Sigmoid colon (tissue), 7 donors: ENCODE results near the gene ALG3. TPM values are rescaled to one million over a fixed set of nuclear protein-coding genes. Genes with fewer than 3 reads are reported as not detected.
"Not testable (repeated sequence)": the region's sequence is repeated elsewhere in the genome, so short reads cannot be mapped to it uniquely, and the experiment has no call there.

Experiments used
- DNase-seq: peaks from one replicate; pipeline ENCODE4 v3.0.0-alpha.2; 2019
- H3K27ac ChIP-seq, 4 donors: fragments of 200-600 bp; sonication (generic); one replicate each; pipeline ENCODE4 v1.5.1; 2016 to 2019; ENCODE audit warnings: mild to moderate bottlenecking in 1 of 4
- H3K27me3 ChIP-seq, 3 donors: fragments of 200-600 bp; sonication (generic); one replicate each; pipeline ENCODE4 v1.5.1; 2019; ENCODE audit warnings: mild to moderate bottlenecking in 1 of 3
- H3K36me3 ChIP-seq, 4 donors: fragments of 200-600 bp; sonication (generic); one replicate each; pipeline ENCODE4 v1.5.1; 2016 to 2019
- H3K4me1 ChIP-seq, 4 donors: fragments of 200-600 bp; sonication (generic); one replicate each; pipeline ENCODE4 v1.5.1; 2017 to 2019
- H3K4me3 ChIP-seq, 4 donors: fragments of 200-600 bp; sonication (generic); one replicate each; pipeline ENCODE4 v1.5.1; 2017 to 2019; ENCODE audit warnings: mild to moderate bottlenecking in 2 of 4, moderate library complexity in 1 of 4
- H3K9me3 ChIP-seq, 4 donors: fragments of 200-600 bp in 3 of 4; sonication (generic) in 3 of 4; one replicate each; pipeline versions ENCODE4 v1.5.1 to v1.6.1; 2013 to 2019
- EP300 ChIP-seq, 4 donors: sonication (generic); formaldehyde crosslinking; IDR thresholded peaks; one replicate each; pipeline ENCODE4 v1.6.1; 2017; ENCODE audit warnings: antibody characterized with exemption in 4 of 4
- POLR2A ChIP-seq, 2 donors: fragments of 450-650 bp; IDR thresholded peaks; one replicate each; pipeline ENCODE4 v1.6.1; 2016; ENCODE audit warnings: antibody characterized with exemption in 2 of 2, mild to moderate bottlenecking in 2 of 2, moderate library complexity in 2 of 2
- POLR2AphosphoS5 ChIP-seq, 4 donors: sonication (generic); formaldehyde crosslinking; IDR thresholded peaks; one replicate each; pipeline ENCODE4 v1.6.1; 2017; ENCODE audit warnings: antibody characterized with exemption in 4 of 4
- WGBS, 2 donors: extraction: QIAGEN DNeasy Blood & Tissue Kit; methylation state at CpG; one replicate each; pipeline ENCODE4 v1.1.7; 2013; 5-methylcytosine and 5-hydroxymethylcytosine counted together
- intact Hi-C: fragments of 100-400 bp; cut with DNase I; formaldehyde crosslinking; loops from one replicate; pipeline ENCODE4 v1.15.1; 2023
- polyA plus RNA-seq, 3 donors: library from polyadenylated mRNA; stranded (reverse); fragments of 200-250 nt; gene quantifications; one replicate each; pipeline ENCODE4 v1.2.3, GENCODE V29; 2013
- total RNA-seq, 4 donors: library from RNA; depleted of rRNA; stranded (reverse); fragments of >200 nt; gene quantifications; one replicate each; pipeline ENCODE4 v1.1.0, GENCODE V29; 2016
- TF ChIP-seq, protein P1 (sequence below), 4 experiments: fragments of 450-650 bp in 3 of 4; fragments of 200-600 bp in 1 of 4; IDR thresholded peaks; one replicate each; pipeline ENCODE4 v1.5.1; 2016 to 2019; ENCODE audit warnings: antibody characterized with exemption in 4 of 4, mild to moderate bottlenecking in 3 of 4, moderate library complexity in 2 of 4
- donor health status: healthy with polysubstance abuse.
- donor health status: Bipolar disorder and iron deficiency.
- donor health status: healthy.

The ALG3 gene
- total and polyA plus RNA-seq, 7 donors, result 9.9 to 46.8 (median 36.0) TPM

DNA sequence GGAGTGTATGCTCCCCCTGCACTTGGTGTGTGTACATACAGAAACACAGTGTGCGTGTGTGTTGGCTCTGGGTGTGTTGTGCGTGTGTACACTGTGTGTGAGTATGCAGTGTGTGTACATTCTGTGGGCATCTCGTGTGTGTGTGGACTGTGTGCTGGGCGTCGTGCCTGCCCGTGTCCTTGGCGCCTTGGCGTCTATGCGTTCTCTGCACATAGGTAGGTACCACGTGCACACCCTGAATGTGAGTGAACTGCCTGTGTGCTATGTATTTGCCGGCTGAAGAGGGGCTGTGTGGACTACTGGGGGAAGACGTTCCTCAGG lies 26.6 kb upstream of the ALG3 start:
- whole genome bisulfite sequencing, 2 donors, result 56 to 72% methylated on average over 12 of the region's 12 CpGs
- intact Hi-C loops, result no loop called here
- Histone ChIP-seq H3K36me3 (no peaks in the 10 kb centered on the region), H3K4me3 (no peak overlapping the region), H3K27ac (no peak overlapping the region), H3K27me3 (peaks cover 14 to 46% (median 26%) of the 10 kb centered on the region in 3 donors), H3K4me1 (peaks cover 0 to 5% (median 3%) of the 10 kb centered on the region in 4 donors), H3K9me3 (no peaks in the 10 kb centered on the region)
- TF ChIP-seq POLR2AphosphoS5 (IDR thresholded peaks at IDR 0.05) (no peak), EP300 (IDR thresholded peaks at IDR 0.05) (no peak), POLR2A (IDR thresholded peaks at IDR 0.05) (no peak)
- TF ChIP-seq, protein P1, sequence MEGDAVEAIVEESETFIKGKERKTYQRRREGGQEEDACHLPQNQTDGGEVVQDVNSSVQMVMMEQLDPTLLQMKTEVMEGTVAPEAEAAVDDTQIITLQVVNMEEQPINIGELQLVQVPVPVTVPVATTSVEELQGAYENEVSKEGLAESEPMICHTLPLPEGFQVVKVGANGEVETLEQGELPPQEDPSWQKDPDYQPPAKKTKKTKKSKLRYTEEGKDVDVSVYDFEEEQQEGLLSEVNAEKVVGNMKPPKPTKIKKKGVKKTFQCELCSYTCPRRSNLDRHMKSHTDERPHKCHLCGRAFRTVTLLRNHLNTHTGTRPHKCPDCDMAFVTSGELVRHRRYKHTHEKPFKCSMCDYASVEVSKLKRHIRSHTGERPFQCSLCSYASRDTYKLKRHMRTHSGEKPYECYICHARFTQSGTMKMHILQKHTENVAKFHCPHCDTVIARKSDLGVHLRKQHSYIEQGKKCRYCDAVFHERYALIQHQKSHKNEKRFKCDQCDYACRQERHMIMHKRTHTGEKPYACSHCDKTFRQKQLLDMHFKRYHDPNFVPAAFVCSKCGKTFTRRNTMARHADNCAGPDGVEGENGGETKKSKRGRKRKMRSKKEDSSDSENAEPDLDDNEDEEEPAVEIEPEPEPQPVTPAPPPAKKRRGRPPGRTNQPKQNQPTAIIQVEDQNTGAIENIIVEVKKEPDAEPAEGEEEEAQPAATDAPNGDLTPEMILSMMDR (IDR thresholded peaks at IDR 0.05), result no peak
- DNase-seq, result no peak

GRCh38 chr3:184272269-184272668 lies 23.5 kb upstream of the ALG3 start:
- Histone ChIP-seq H3K36me3 (no peaks in the 10 kb centered on the region), H3K9me3 (no peaks in the 10 kb centered on the region), H3K27ac (no peak overlapping the region), H3K4me1 (peaks cover 0 to 5% (median 3%) of the 10 kb centered on the region in 4 donors), H3K27me3 (peaks cover 14 to 53% (median 26%) of the 10 kb centered on the region in 3 donors), H3K4me3 (no peak overlapping the region)
- DNase-seq, result no peak
- TF ChIP-seq POLR2AphosphoS5 (IDR thresholded peaks at IDR 0.05) (no peak), POLR2A (IDR thresholded peaks at IDR 0.05) (no peak), EP300 (IDR thresholded peaks at IDR 0.05) (no peak)
- TF ChIP-seq, protein P1 (IDR thresholded peaks at IDR 0.05), result no peak
- intact Hi-C loops, result no loop called here
- WGBS, 2 donors, result 42 to 43% methylated on average over 1 of the region's 1 CpG

DNA sequence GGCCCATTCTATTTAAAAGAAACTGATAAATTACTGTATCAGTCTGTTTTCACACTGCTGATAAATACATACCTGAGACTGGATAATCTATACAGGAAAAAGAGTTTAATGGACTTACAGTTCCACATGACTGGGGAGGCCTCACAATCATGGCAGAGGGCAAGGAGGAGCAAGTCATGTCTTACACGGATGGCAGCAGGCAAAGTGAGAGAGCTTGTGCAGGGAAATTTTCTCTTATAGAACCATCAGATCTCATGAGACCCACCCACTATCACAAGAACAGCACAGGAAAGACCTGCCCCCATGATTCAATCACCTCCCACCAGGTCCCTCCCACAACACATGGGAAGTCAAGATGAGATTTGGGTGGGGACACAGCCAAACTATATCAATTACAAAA lies 18.5 kb upstream of the ALG3 start:
- intact Hi-C loops, H3K27ac ChIP-seq, H3K36me3 ChIP-seq, DNase-seq, H3K4me1 ChIP-seq, H3K9me3 ChIP-seq, H3K4me3 ChIP-seq: not testable (repeated sequence)
- H3K27me3 ChIP-seq, result peaks cover 12 to 57% (median 23%) of the 10 kb centered on the region in 3 donors
- 91 to 94% methylated on average over 1 of the region's 1 CpG for WGBS, 2 donors

- intact Hi-C loops, result no loop called here
- Histone ChIP-seq H3K9me3 (no peaks in the 10 kb centered on the region), H3K36me3 (no peaks in the 10 kb centered on the region), H3K27me3 (peaks cover 43 to 87% (median 65%) of the 10 kb centered on the region in 3 donors), H3K4me3 (no peak overlapping the region), H3K27ac (no peak overlapping the region), H3K4me1 (peaks cover 0 to 34% (median 33%) of the 10 kb centered on the region in 4 donors)
- no peak for DNase-seq
- TF ChIP-seq, protein P1 (IDR thresholded peaks at IDR 0.05), result no peak
- TF ChIP-seq EP300 (IDR thresholded peaks at IDR 0.05), result no peak
- TF ChIP-seq POLR2A (IDR thresholded peaks at IDR 0.05), result no peak
- TF ChIP-seq POLR2AphosphoS5 (IDR thresholded peaks at IDR 0.05), result no peak
- WGBS, 2 donors, result 14 to 18% methylated on average over 15 of the region's 15 CpGs
Observed at GRCh38 chr3:184262764-184263179, 14.0 kb upstream of the ALG3 start.

DNA sequence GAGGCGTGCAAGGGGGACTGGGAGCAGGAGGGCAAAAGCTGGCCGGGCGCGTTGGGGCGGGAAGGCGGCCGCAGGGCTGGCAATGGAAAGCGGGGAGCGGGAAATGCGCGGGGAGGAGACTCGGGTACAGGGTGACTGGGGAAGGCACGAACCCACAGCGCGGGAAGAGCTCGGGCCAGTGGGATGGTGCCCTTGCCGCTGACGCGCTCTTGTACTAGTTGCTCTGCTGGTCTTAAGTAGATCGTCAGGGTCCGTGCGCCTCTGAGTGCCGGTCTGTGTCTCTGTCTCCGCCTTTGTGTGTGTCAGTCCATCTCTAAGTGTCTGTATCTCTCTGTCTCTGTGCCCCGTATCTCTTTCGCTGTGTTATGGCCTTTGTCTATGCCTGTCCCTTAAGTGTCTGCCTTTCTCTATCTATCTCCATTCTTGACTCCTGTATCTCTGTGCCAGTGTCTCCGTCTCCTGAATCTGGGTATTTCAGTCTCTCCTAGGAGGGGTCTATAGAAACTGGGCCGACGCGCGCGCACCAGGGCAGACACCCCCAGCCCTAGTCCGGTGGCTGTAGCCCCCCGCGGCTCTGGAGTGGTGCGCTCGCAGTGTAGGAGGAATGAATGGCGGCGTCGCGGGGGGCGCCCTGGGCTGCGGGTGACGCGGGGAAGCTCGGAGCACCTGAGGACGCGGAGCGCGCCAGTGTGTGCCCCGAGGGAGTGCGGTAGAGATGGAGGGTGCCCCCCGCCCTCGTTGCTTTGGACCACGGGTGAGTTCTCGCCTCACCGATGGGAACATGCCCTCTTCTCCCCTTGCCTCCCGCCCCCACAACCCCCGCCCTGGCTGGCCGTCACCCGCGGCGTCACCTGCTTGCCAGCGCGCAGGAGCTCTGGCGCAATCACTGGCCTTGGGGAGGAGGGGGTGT lies 13.3 kb upstream of the ALG3 start:
- peaks cover 0 to 34% (median 33%) of the 10 kb centered on the region in 4 donors for H3K4me1 ChIP-seq
- H3K36me3 ChIP-seq, result no peaks in the 10 kb centered on the region
- peak overlapping the region in 3 of 4 donors; percentile 28 to 45 (median 43) for H3K4me3 ChIP-seq
- no peak for DNase-seq
- H3K27ac ChIP-seq, result no peak overlapping the region
- intact Hi-C loops, result no loop called here
- no peak for TF ChIP-seq POLR2A (IDR thresholded peaks at IDR 0.05)
- no peak for TF ChIP-seq POLR2AphosphoS5 (IDR thresholded peaks at IDR 0.05)
- TF ChIP-seq EP300 (IDR thresholded peaks at IDR 0.05), result no peak
- TF ChIP-seq, protein P1 (IDR thresholded peaks at IDR 0.05), result no peak
- 2 to 3% methylated on average over 66 of the region's 66 CpGs for WGBS, 2 donors
- no peaks in the 10 kb centered on the region for H3K9me3 ChIP-seq
- H3K27me3 ChIP-seq, result peaks cover 43 to 93% (median 67%) of the 10 kb centered on the region in 3 donors
